Cardiac fibroblast (primary cell): ENCODE results near the gene SLC25A52.

ENCODE experiments used
- DNase-seq, 2 donors: peaks; one replicate each; pipeline versions ENCODE4 v3.0.0 to v3.0.0-alpha.2; 2010; ENCODE audit warnings: low read depth in 2 of 2
- H3K4me3 ChIP-seq, 2 donors: replicated peaks in 1 of 2; 1 replicate in 1 of 2; 2 replicates in 1 of 2; pipeline ENCODE4 v1.5.1; 2011; ENCODE audit warnings: low read depth in 2 of 2, low read length in 2 of 2, mild to moderate bottlenecking in 2 of 2, moderate library complexity in 1 of 2
- CTCF ChIP-seq: IDR thresholded peaks from one replicate; pipeline ENCODE4 v1.5.1; 2011; ENCODE audit warnings: low read depth, mild to moderate bottlenecking, low read length, inconsistent platforms

The SLC25A52 gene

GRCh38 chr18:31711365-31712172, 49.1 kb downstream of the SLC25A52 start:
- no peak overlapping the region for H3K4me3 ChIP-seq
- no peak for DNase-seq
- no peak for TF ChIP-seq CTCF

- no peak for DNase-seq
- no peak for TF ChIP-seq CTCF
- H3K4me3 ChIP-seq = no peak overlapping the region
Measured at GRCh38 chr18:31710826-31711225, 49.9 kb downstream of the SLC25A52 start.
